NCI-H2227 treated with DMSO at 0.1 percent for 48 hours (cell line): ENCODE results near the gene LHX4.

Source experiments
- DNase-seq: peaks from one replicate; lab custom pipeline; 2025; lab: John Stamatoyannopoulos, UW

The LHX4 gene

DNA sequence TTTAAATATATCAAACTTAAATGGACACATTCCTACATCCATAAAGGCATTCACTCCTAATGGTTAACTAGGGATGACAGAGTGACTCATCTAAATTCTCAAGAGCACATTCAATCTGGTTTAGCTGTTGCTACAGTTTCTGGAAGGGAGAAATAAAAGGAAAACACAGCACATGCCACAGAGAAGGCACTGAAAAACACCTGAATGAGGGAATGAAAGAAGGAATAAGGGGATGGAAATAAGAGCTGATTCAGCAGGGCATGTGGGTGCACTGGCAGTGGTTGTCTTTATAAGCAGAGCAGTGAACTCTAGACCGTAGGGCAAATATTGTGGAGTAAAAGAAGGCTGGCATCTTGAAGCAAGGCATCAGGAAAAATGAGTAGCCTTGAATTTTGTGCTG lies 79.3 kb downstream of the LHX4 start:
- DNase-seq, result no peak

DNA sequence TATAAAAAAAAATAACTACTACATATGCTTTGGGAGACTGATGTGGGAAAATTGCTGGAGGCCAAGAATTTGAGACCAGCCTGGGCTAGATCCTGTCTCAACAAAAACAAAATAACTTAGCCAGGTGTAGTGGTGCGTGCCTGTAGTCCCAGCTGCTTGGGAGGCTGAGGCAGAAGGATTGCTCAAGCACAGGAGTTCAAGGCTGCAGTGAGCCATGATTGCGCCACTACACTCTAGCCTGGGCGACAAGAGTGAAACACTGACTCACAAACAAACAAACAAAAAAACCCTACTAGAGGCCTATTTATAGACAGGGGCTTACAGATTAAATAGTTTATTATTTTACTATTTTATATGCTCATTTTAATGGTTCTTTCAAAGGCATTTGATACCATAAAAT lies 80.0 kb downstream of the LHX4 start:
- DNase-seq, result no peak

DNA sequence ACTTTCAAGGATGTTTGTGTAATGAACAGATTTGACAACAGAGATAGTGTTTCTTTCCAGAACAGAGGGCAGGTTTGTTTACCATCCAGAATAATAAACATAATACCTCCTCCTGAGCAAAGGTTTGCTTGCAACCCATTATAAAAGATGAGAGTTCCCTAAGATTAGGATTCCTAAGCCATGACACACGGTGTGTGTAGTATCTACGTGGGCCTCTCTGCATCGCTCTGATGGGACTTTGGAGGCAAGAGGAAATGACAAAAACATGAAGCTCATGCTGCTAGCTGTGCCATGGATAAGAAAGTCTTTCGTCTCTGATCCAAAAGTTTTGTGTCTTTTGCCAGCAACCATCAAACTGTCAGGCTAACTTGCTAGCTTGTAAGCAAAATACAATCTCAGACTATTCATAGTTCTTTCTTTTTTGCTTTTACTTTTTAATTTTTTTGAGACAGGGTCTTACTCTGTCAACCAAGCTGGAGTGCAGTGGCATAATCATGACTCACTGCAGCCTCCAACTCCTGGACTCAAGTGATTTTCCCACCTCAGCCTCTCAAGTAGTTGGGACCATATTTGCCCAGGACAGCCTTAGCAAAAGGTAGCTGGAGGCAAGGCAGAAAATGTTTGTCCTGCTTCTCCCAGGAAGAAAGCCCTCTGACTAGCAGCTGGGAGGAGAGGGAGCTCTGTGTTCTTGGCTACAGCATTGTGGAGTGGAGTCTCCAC lies 81.1 kb downstream of the LHX4 start:
- DNase-seq, result no peak

DNA sequence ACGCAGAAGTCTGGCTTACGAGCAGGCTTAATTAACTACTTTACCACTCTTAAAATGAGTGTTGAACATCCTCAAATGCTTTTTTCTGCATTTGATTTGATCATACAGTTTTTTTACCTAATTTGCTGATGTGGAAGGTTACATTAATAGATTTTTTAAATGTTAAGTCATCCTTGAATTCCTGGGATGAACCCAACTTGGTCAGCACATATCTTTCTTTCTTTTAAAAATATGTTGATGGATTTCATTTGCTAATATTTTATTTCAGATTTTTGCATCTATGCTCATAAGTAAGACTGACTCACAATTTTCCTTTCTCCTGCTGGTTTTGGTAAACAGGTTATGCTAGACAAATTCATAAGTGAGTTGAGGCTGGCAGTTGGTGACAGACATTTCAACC lies 82.9 kb downstream of the LHX4 start:
- no peak for DNase-seq

DNA sequence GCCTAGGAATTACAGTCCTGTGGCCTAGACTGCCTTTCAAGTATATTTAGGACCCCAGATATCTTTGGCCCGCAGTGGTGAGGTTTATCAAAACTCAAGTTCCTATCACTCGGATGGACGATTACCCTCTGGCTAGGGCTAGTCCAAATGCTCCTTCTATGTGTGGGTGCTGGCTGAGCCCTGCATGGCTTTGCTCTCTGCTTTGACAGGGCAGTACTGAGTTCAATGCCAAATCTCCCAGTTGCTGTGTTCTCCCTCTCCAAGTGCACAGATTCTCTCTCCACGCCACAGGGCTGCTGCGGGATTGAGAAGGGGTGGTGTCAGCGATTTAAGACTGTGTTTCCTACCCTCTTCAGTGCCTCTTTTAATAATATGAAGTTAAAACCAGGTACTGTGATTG lies 97.0 kb downstream of the LHX4 start:
- DNase-seq, result no peak
